ENCODE measurements around the gene HSFX2.
"Not testable (repeated sequence)": the region's sequence is repeated elsewhere in the genome, so short reads cannot be mapped to it uniquely, and the experiment has no call there.

HSFX2 gene

GRCh38 chrX:149587359-149587758 lies 7.8 kb downstream of the HSFX2 start, which contains the start of gene MAGEA9B:
Gene MAGEA9B (minus strand): TSS chrX:149587459. CDS start chrX:149583179, 4,280 bp downstream.
- DNase-seq (ENCODE audit: low spot score), result not testable (repeated sequence)

GRCh38 chrX:149585631-149586030 lies 9.5 kb downstream of the HSFX2 start:
- not testable (repeated sequence) for DNase-seq (ENCODE audit: low spot score)

GRCh38 chrX:149573456-149573855 lies 21.7 kb downstream of the HSFX2 start:
- DNase-seq (ENCODE audit: low spot score), result not testable (repeated sequence)

- DNase-seq (ENCODE audit: low spot score), result no peak
Observed at GRCh38 chrX:149572743-149573142, 22.4 kb downstream of the HSFX2 start.

- DNase-seq (ENCODE audit: low spot score), result no peak
Observed at GRCh38 chrX:149571770-149572169, 23.3 kb downstream of the HSFX2 start.

- DNase-seq (ENCODE audit: low spot score), result no peak
Observed at GRCh38 chrX:149570668-149571067, 24.4 kb downstream of the HSFX2 start.

GRCh38 chrX:149569770-149570169 lies 25.3 kb downstream of the HSFX2 start:
- no peak for DNase-seq (ENCODE audit: low spot score)

GRCh38 chrX:149568701-149569296 lies 26.3 kb downstream of the HSFX2 start:
- DNase-seq (ENCODE audit: low spot score), result no peak

GRCh38 chrX:149567621-149568417 lies 27.3 kb downstream of the HSFX2 start:
- no peak for DNase-seq (ENCODE audit: low spot score)

- DNase-seq (ENCODE audit: low spot score), result no peak
Observed at GRCh38 chrX:149563359-149563758, 31.8 kb downstream of the HSFX2 start.

GRCh38 chrX:149555251-149555650 lies 39.9 kb downstream of the HSFX2 start:
- not testable (repeated sequence) for DNase-seq (ENCODE audit: low spot score)

GRCh38 chrX:149551939-149552248 lies 43.2 kb downstream of the HSFX2 start:
- DNase-seq (ENCODE audit: low spot score), result not testable (repeated sequence)

- DNase-seq (ENCODE audit: low spot score), result not testable (repeated sequence)
Observed at GRCh38 chrX:149551245-149551938, 43.7 kb downstream of the HSFX2 start.

GRCh38 chrX:149550454-149550853 lies 44.7 kb downstream of the HSFX2 start:
- not testable (repeated sequence) for DNase-seq (ENCODE audit: low spot score)

- not testable (repeated sequence) for DNase-seq (ENCODE audit: low spot score)
Observed at GRCh38 chrX:149549701-149550100, 45.4 kb downstream of the HSFX2 start, which contains the start of gene HSFX3. Gene HSFX3 (minus strand): TSS chrX:149549924. CDS start chrX:149549852, 72 bp downstream.

GRCh38 chrX:149547782-149548181 lies 47.3 kb downstream of the HSFX2 start:
- not testable (repeated sequence) for DNase-seq (ENCODE audit: low spot score)

GRCh38 chrX:149546962-149547361 lies 48.2 kb downstream of the HSFX2 start:
- DNase-seq (ENCODE audit: low spot score), result not testable (repeated sequence)

GRCh38 chrX:149545545-149546543 lies 49.3 kb downstream of the HSFX2 start:
- not testable (repeated sequence) for DNase-seq (ENCODE audit: low spot score)
